IMR-90 (cell line): Measurements from ENCODE around the gene ZNF445. TPM values are rescaled to one million over a fixed set of nuclear protein-coding genes. Genes with fewer than 3 reads are reported as not detected.

ENCODE experiments used
- ATAC-seq: fragments of 200-7000 bp; cut with Tn5 transposase; 2 replicates; pipeline ENCODE4 v1.9.1; 2020; ENCODE audit warnings: low read depth, mild to moderate bottlenecking, moderate library complexity
- BruUV-seq: library from RNA; stranded (reverse); fragments of 400-500 nt; replicated peaks from 2 replicates; lab custom pipeline; 2021; lab: Mats Ljungman, UMichigan
- CTCF ChIA-PET: fragments of 300-600 bp; formaldehyde crosslinking; extraction: SDS; loops from one replicate; lab custom pipeline; 2021; ENCODE audit warnings: antibody characterized with exemption; lab: Yijun Ruan, JAX
- POLR2A ChIA-PET: fragments of 300-600 bp; sonication (Branson Sonifier 250); formaldehyde crosslinking; loops from one replicate; lab custom pipeline; 2022; ENCODE audit warnings: antibody characterized with exemption; ENCODE audit not compliant: unreplicated experiment; lab: Charles Lee
- DNase-seq: peaks from one replicate; pipeline ENCODE4 v3.0.0; 2013
- H2AFZ ChIP-seq: replicated peaks from 2 replicates; pipeline ENCODE3; 2013; ENCODE audit warnings: low read length, mild to moderate bottlenecking; ENCODE audit not compliant: poor library complexity
- H2AK5ac ChIP-seq: 2 replicates; pipeline ENCODE4 v1.6.1; 2013; ENCODE audit warnings: low read depth, low read length, inconsistent platforms
- H2AK9ac ChIP-seq: replicated peaks from 2 replicates; pipeline ENCODE3; 2013; ENCODE audit warnings: mild to moderate bottlenecking, low read depth, low read length, moderate library complexity; ENCODE audit not compliant: poor library complexity
- H2BK120ac ChIP-seq: 2 replicates; pipeline ENCODE4 v1.6.1; 2013; ENCODE audit warnings: low read depth, low read length, inconsistent platforms
- H2BK15ac ChIP-seq: 3 replicates; pipeline ENCODE4 v1.6.1; 2013; ENCODE audit warnings: low read depth, low read length, inconsistent platforms
- H2BK20ac ChIP-seq: 2 replicates; pipeline ENCODE4 v1.6.1; 2013; ENCODE audit warnings: low read depth, mild to moderate bottlenecking, inconsistent platforms, low read length, moderate library complexity
- H2BK5ac ChIP-seq: 2 replicates; pipeline ENCODE4 v1.6.1; 2013; ENCODE audit warnings: mild to moderate bottlenecking, low read depth, low read length, inconsistent platforms; ENCODE audit not compliant: poor library complexity, severe bottlenecking
- H3K14ac ChIP-seq: replicated peaks from 2 replicates; pipeline ENCODE4 v1.6.1; 2013; ENCODE audit warnings: low read depth, low read length, inconsistent platforms
- H3K18ac ChIP-seq: 2 replicates; pipeline ENCODE4 v1.6.1; 2013; ENCODE audit warnings: low read depth, low read length, control low read depth
- H3K23ac ChIP-seq: 2 replicates; pipeline ENCODE4 v1.6.1; 2013; ENCODE audit warnings: low read depth, low read length, inconsistent platforms
- H3K27ac ChIP-seq: 2 replicates; pipeline ENCODE4 v1.5.1; 2013; ENCODE audit warnings: mild to moderate bottlenecking, control low read depth, low read length; ENCODE audit not compliant: insufficient read depth
- H3K27me3 ChIP-seq: 2 replicates; pipeline ENCODE4 v1.6.1; 2013; ENCODE audit warnings: low read length; ENCODE audit not compliant: control insufficient read depth, insufficient read depth
- H3K36me3 ChIP-seq: 2 replicates; pipeline ENCODE4 v1.6.1; 2013; ENCODE audit warnings: low read length, mixed read lengths; ENCODE audit not compliant: control insufficient read depth, insufficient read depth
- H3K4ac ChIP-seq: 2 replicates; pipeline ENCODE4 v1.6.1; 2013; ENCODE audit warnings: low read depth, low read length, inconsistent platforms
- H3K4me1 ChIP-seq: 2 replicates; pipeline ENCODE4 v1.6.1; 2013; ENCODE audit warnings: low read length, mixed read lengths; ENCODE audit not compliant: control insufficient read depth, insufficient read depth
- H3K4me2 ChIP-seq: 2 replicates; pipeline ENCODE4 v1.6.1; 2013; ENCODE audit warnings: low read depth, mild to moderate bottlenecking, control low read depth, low read length, moderate library complexity
- H3K4me3 ChIP-seq: 2 replicates; pipeline ENCODE4 v1.5.1; 2013; ENCODE audit warnings: low read depth, mild to moderate bottlenecking, control low read depth, low read length, moderate library complexity; ENCODE audit not compliant: insufficient read depth
- H3K56ac ChIP-seq: 2 replicates; pipeline ENCODE4 v1.6.1; 2013; ENCODE audit warnings: low read length, inconsistent platforms; ENCODE audit not compliant: insufficient read depth; ENCODE audit errors: extremely low read depth
- H3K79me1 ChIP-seq, 2 experiments: 2 replicates each; pipeline ENCODE4 v1.6.1; 2013; ENCODE audit warnings: low read length in 2 of 2, inconsistent platforms in 1 of 2, low read depth in 1 of 2
- H3K9ac ChIP-seq: 2 replicates; pipeline ENCODE4 v1.6.1; 2013; ENCODE audit warnings: low read depth, low read length, control low read depth
- H3K9me1 ChIP-seq: 2 replicates; pipeline ENCODE4 v1.6.1; 2013; ENCODE audit warnings: low read length, inconsistent platforms; ENCODE audit not compliant: insufficient read depth
- H3K9me3 ChIP-seq: 2 replicates; pipeline ENCODE4 v1.6.1; 2013; ENCODE audit warnings: low read length; ENCODE audit not compliant: control insufficient read depth, insufficient read depth
- H4K20me1 ChIP-seq: 2 replicates; pipeline ENCODE4 v1.6.1; 2013; ENCODE audit warnings: low read length, inconsistent platforms; ENCODE audit not compliant: insufficient read depth
- H4K5ac ChIP-seq: 2 replicates; pipeline ENCODE4 v1.6.1; 2013; ENCODE audit warnings: mild to moderate bottlenecking, low read depth, low read length, control low read depth
- H4K8ac ChIP-seq, 2 experiments: 2 replicates each; pipeline ENCODE4 v1.6.1; 2013; ENCODE audit warnings: low read depth in 2 of 2, low read length in 2 of 2, control low read depth in 1 of 2, inconsistent platforms in 1 of 2
- H4K91ac ChIP-seq: 2 replicates; pipeline ENCODE4 v1.6.1; 2013; ENCODE audit warnings: low read depth, low read length, inconsistent platforms; ENCODE audit not compliant: insufficient read depth
- BHLHE40 ChIP-seq: fragments of 150-350 bp; IDR thresholded peaks from 2 replicates; pipeline ENCODE4 v1.6.1; 2016; ENCODE audit warnings: mild to moderate bottlenecking, low read depth, low read length
- CEBPB ChIP-seq: IDR thresholded peaks from 2 replicates; pipeline ENCODE4 v1.6.1; 2012; ENCODE audit warnings: low read depth, low read length, improper control_type of control experiment
- CHD1 ChIP-seq: IDR thresholded peaks from 2 replicates; pipeline ENCODE4 v1.6.1; 2012; ENCODE audit warnings: low read depth, low read length, improper control_type of control experiment
- CTCF ChIP-seq: conservative IDR thresholded peaks from 2 replicates; pipeline ENCODE4 v1.5.1; 2012; ENCODE audit warnings: mild to moderate bottlenecking, low read depth, low read length, improper control_type of control experiment
- ELK1 ChIP-seq: fragments of 150-350 bp; IDR thresholded peaks from 2 replicates; pipeline ENCODE4 v1.6.1; 2016; ENCODE audit warnings: low read depth, mild to moderate bottlenecking, low read length, moderate library complexity, borderline replicate concordance
- FOS ChIP-seq: fragments of 150-350 bp; IDR thresholded peaks from 2 replicates; pipeline ENCODE4 v1.6.1; 2016; ENCODE audit warnings: low read depth, low read length
- MAFK ChIP-seq: IDR thresholded peaks from 2 replicates; pipeline ENCODE4 v1.6.1; 2012; ENCODE audit warnings: low read depth, low read length, improper control_type of control experiment
- MAZ ChIP-seq: IDR thresholded peaks from 2 replicates; pipeline ENCODE4 v1.6.1; 2012; ENCODE audit warnings: low read depth, mild to moderate bottlenecking, low read length, improper control_type of control experiment, moderate library complexity, borderline replicate concordance
- MXI1 ChIP-seq: IDR thresholded peaks from 2 replicates; pipeline ENCODE4 v1.6.1; 2012; ENCODE audit warnings: low read depth, mild to moderate bottlenecking, low read length, moderate library complexity, borderline replicate concordance
- NFE2L2 ChIP-seq: fragments of 150-350 bp; IDR thresholded peaks from 2 replicates; pipeline ENCODE4 v1.6.1; 2016; ENCODE audit warnings: low read depth, mild to moderate bottlenecking, low read length
- POLR2A ChIP-seq: IDR thresholded peaks from 2 replicates; pipeline ENCODE4 v1.6.1; 2012; ENCODE audit warnings: mild to moderate bottlenecking, low read depth, low read length
- RAD21 ChIP-seq: IDR thresholded peaks from 2 replicates; pipeline ENCODE4 v1.6.1; 2012; ENCODE audit warnings: low read length, improper control_type of control experiment
- RCOR1 ChIP-seq: IDR thresholded peaks from 2 replicates; pipeline ENCODE4 v1.6.1; 2012; ENCODE audit warnings: mild to moderate bottlenecking, low read length, improper control_type of control experiment; ENCODE audit not compliant: insufficient replicate concordance
- RFX5 ChIP-seq: IDR thresholded peaks from 2 replicates; pipeline ENCODE4 v1.8.0; 2012; ENCODE audit warnings: low read depth, mild to moderate bottlenecking, low read length, moderate library complexity
- SMC3 ChIP-seq: fragments of 150-350 bp; IDR thresholded peaks from 2 replicates; pipeline ENCODE4 v1.6.1; 2016; ENCODE audit warnings: low read depth, mild to moderate bottlenecking, antibody characterized with exemption, low read length, moderate library complexity
- USF2 ChIP-seq: fragments of 150-350 bp; IDR thresholded peaks from 2 replicates; pipeline ENCODE4 v1.6.1; 2017; ENCODE audit warnings: mild to moderate bottlenecking, antibody characterized with exemption, low read length, low read depth
- WGBS, 2 experiments: methylation state at CpG; one replicate each; pipeline versions ENCODE4 v1.1.5 to v1.1.7; 2013; ENCODE audit warnings: missing lambda C conversion rate in 2 of 2; ENCODE audit not compliant: insufficient read length in 1 of 2; ENCODE audit errors: extremely low coverage in 2 of 2; 5-methylcytosine and 5-hydroxymethylcytosine counted together
- dilution Hi-C: fragments of 300-500 bp; cut with HindIII; formaldehyde crosslinking; loops from one replicate; pipeline ENCODE4 v1.14.3; 2018; ENCODE audit warnings: low sequenced_read_pairs; ENCODE audit not compliant: unreplicated experiment
- in situ Hi-C: fragments of 300-500 bp; cut with MboI; formaldehyde crosslinking; loops from 3 replicates; pipeline ENCODE4 v1.14.3; 2019; ENCODE audit warnings: low sequenced_read_pairs, inconsistent platforms, mixed read lengths
- intact Hi-C: fragments of 100-400 bp; cut with micrococcal nuclease; formaldehyde crosslinking; loops from 2 replicates; pipeline ENCODE4 v1.10.0; 2022
- polyA plus RNA-seq, 3 experiments: library from polyadenylated mRNA; depleted of rRNA; stranded (reverse); fragments of >200 nt; gene quantifications; 2 replicates each; pipeline ENCODE4 v1.2.3, GENCODE V29; 2012; ENCODE audit warnings: low replicate concordance in 1 of 3
- total RNA-seq: library from RNA; depleted of rRNA; stranded (reverse); fragments of >200 nt; gene quantifications from 2 replicates; pipeline ENCODE4 v1.2.3, GENCODE V29; 2012

The ZNF445 gene
- total and polyA plus RNA-seq, 2 of the 4 experiments (the other 2 are of a cell fraction): 3.3 to 6.3 TPM

GRCh38 chr3:44521721-44522120 is 44.3 kb upstream of the ZNF445 start:
- BruUV-seq: no TSS peak
- Histone ChIP-seq H4K8ac (no peak overlapping the region), H3K14ac (no peak overlapping the region), H2BK20ac (no peak overlapping the region), H3K23ac (no peak overlapping the region), H3K18ac (no peak overlapping the region), H2BK15ac (no peak overlapping the region), H2BK120ac (no peak overlapping the region), H2AK5ac (no peak overlapping the region), H3K9ac (no peak overlapping the region), H3K36me3 (no peaks in the 10 kb centered on the region), H3K79me1 (no peaks in the 10 kb centered on the region), H3K56ac (no peak overlapping the region), H3K4me3 (no peak overlapping the region), H2BK5ac (no peak overlapping the region), H2AK9ac (no peak overlapping the region), H3K4ac (no peak overlapping the region), H4K20me1 (no peaks in the 10 kb centered on the region), H3K9me3 (no peaks in the 10 kb centered on the region), H3K4me1 (no peaks in the 10 kb centered on the region), H4K5ac (no peak overlapping the region), H3K9me1 (no peaks in the 10 kb centered on the region), H2AFZ (no peak overlapping the region), H3K4me2 (no peak overlapping the region), H3K27me3 (peaks cover 5% of the 10 kb centered on the region), H4K91ac (no peak overlapping the region), H3K27ac (no peak overlapping the region)
- intact Hi-C loops (no loop called here), dilution Hi-C loops (no loop called here), in situ Hi-C loops (no loop called here)
- DNase-seq (no peak), ATAC-seq (no peak)
- CTCF ChIA-PET: no interaction called here
- no CpG with 5 or more reads among the region's 3 CpGs for WGBS, 2 experiments
- POLR2A ChIA-PET: no interaction called here
- TF ChIP-seq ELK1 (no peak), CEBPB (no peak), CTCF (no peak), NFE2L2 (no peak), RCOR1 (no peak), RAD21 (no peak), MAFK (no peak), FOS (no peak), RFX5 (no peak), POLR2A (no peak), MXI1 (no peak), CHD1 (no peak), SMC3 (no peak), USF2 (no peak), MAZ (no peak), BHLHE40 (no peak)
